ENCODE data around the gene SCFD1.
A peak's percentile ranks its signal among the peaks of the same experiment; 100 is the strongest.
"Not testable (repeated sequence)": the region's sequence is repeated elsewhere in the genome, so short reads cannot be mapped to it uniquely, and the experiment has no call there.

Gene SCFD1

GRCh38 chr14:30610787-30611343 is 11.3 kb upstream of the SCFD1 start:
- DNase-seq (ENCODE audit: low read depth in 2 of 2), result no peak

GRCh38 chr14:30614155-30614554 is 8.0 kb upstream of the SCFD1 start:
- DNase-seq (ENCODE audit: low read depth in 2 of 2), result no peak

DNA sequence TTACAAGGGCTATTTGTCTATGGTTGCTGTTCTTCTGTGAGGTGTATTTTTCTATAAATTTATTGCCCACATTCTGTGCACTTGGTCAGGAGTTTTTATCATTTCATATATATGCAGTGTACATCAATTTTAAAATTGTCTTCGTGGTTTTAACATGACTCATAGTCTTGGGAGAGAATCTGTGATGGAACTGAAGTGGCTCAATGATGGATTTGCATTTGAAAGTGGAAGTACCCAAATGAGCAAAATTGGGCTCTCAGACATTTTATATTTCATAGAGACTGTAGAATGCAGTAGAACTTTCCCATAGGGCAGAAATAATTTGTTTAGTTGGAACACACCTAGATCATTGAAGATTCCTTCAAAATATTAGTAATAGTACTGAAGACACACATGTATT is 1.9 kb upstream of the SCFD1 start:
- no peak for DNase-seq (ENCODE audit: low read depth in 2 of 2)

DNA sequence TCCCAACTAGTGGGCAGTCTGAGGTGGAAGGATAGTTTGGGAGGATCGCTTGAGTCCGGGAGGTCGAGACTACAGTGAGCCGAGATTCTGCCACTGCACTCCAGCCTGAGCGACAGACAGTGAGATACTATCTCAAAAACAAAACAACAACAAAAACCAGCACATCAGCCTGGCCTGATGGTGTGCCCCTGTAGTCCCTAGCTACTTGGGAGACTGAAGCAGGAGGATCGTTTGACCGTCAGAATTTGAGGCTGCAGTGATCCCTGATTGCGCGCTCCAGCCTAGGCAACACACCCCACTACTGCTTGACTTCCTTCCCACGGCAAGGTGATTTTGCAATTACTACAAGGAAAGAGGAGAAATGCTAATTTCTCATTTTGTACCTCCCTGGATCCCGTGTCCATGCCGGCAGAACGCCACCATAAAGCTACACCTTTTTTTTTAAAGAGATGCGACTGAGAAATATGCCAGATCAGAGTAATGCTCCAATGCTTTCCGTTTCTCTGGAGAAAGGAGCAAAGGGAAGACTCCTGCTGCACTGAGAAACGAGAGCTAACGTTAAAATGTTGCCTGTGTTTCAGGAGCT is 672 bp upstream of the SCFD1 start:
- DNase-seq (ENCODE audit: low read depth in 2 of 2), result no peak

- no peak for DNase-seq (ENCODE audit: low read depth in 2 of 2)
These were observed 1.5 kb downstream of the SCFD1 start for GRCh38 chr14:30623412-30624131.

- DNase-seq (ENCODE audit: low read depth in 2 of 2), result no peak
These were observed 2.0 kb downstream of the SCFD1 start for GRCh38 chr14:30624132-30624423.

- DNase-seq (ENCODE audit: low read depth in 2 of 2), result no peak
These were observed 3.4 kb downstream of the SCFD1 start for GRCh38 chr14:30625533-30625932.

DNA sequence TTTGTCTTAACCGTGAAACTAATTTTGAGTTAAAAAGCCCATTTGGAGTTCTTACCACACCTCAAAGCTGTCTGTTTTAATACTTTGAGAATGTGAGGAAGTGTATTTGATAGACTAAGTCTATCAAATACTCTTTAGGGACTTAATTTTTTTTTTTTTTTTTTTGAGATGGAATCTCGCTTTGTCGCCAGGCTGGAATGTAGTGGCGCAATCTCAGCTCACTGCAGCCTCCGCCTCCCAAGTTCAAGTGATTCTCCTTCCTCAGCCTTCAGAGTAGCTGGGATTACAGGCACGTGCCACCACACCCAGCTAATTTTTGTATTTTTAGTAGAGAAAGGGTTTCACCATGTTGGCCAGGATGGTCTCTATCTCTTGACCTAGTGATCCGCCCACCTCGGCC is 7.3 kb downstream of the SCFD1 start:
- not testable (repeated sequence) for DNase-seq (ENCODE audit: low read depth in 2 of 2)

DNA sequence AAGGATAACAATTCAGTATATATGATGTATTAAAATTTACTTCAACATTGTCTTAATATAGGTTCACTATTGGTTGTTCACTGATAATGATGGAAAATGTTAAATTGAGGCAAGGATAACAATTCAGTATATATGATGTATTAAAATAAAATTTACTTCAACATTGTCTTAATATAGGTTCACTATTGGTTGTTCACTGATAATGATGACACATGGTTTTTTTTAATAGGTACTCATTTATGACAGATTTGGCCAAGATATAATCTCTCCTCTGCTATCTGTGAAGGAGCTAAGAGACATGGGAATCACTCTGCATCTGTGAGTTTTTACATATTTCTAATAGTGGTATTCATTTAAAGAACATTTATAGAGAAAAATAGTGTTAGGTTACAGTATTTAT is 8.1 kb downstream of the SCFD1 start:
- DNase-seq (ENCODE audit: low read depth in 2 of 2), result no peak

DNA sequence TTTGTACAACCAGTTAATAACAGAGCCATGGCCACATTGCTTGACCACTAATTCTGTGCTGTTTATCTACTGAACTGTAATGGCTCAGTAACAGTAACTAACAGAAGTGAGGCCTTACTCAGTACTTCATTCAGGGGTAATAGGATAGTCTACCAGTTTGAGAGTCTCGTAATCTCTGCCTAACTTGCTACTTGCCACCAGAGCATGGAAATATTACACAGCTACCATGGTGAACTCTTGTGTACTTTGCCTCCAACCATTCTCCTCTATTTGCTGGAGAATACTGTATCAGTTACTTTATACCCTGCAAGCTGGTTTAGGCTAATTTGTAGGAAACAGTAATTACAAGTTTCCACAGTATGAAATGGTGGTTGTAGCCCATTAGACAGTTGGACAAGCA is 10.6 kb downstream of the SCFD1 start:
- no peak for DNase-seq (ENCODE audit: low read depth in 2 of 2)

- DNase-seq (ENCODE audit: low read depth in 2 of 2), result no peak
These were observed 16.8 kb downstream of the SCFD1 start for GRCh38 chr14:30638926-30639325.

GRCh38 chr14:30641207-30641606 is 19.1 kb downstream of the SCFD1 start:
- DNase-seq (ENCODE audit: low read depth in 2 of 2), result no peak

GRCh38 chr14:30644462-30644861 is 22.3 kb downstream of the SCFD1 start:
- DNase-seq (ENCODE audit: low read depth in 2 of 2), result not testable (repeated sequence)

DNA sequence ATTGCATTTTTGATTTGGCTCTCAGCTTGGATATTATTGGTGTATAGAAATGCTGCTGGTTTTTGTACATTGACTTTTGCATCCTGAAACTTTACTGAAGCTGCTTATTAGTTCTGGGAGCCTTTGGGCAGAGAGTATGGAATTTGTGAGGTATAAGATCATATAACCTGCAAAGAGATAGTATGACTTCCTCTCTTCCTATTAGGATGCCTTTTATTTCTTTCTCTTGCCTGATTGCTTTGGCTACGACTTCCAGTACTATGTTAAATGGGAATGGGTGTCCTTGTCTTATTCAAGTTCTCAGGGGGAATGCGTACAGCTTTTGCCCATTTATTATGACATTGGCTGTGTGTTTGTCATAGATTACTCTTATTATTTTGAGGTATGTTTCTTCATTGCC is 23.5 kb downstream of the SCFD1 start:
- DNase-seq (ENCODE audit: low read depth in 2 of 2), result no peak

GRCh38 chr14:30648471-30648870 is 26.4 kb downstream of the SCFD1 start:
- DNase-seq (ENCODE audit: low read depth in 2 of 2), result no peak

- no peak for DNase-seq (ENCODE audit: low read depth in 2 of 2)
These were observed 29.8 kb downstream of the SCFD1 start for GRCh38 chr14:30651937-30652336.

DNA sequence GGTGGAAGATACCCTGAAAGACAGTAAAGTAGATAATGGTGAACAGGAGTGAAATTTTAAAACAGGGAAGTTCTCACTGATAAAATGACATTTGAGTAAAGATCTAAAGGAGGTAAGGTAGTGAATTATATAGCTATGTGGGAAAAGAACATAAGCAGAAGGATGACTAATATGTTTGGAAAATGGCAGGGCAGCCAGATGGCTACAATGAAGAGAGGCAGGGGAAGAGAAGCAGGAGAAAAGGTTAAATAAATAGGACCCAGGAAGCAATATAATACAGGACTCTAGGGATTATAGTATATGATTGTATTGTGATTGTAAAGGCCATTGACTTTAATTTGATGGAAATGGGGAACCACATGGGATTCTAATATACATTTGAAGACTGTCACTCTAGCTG is 33.0 kb downstream of the SCFD1 start:
- no peak for DNase-seq (ENCODE audit: low read depth in 2 of 2)

- DNase-seq (ENCODE audit: low read depth in 2 of 2), result no peak
These were observed 33.5 kb downstream of the SCFD1 start for GRCh38 chr14:30655658-30656057.

- peak in 1 of 2 donors; percentile 0 for DNase-seq (ENCODE audit: low read depth in 2 of 2)
These were observed 34.1 kb downstream of the SCFD1 start for GRCh38 chr14:30656190-30656632.

- DNase-seq (ENCODE audit: low read depth in 2 of 2), result no peak
These were observed 34.9 kb downstream of the SCFD1 start for GRCh38 chr14:30657050-30657449.

DNA sequence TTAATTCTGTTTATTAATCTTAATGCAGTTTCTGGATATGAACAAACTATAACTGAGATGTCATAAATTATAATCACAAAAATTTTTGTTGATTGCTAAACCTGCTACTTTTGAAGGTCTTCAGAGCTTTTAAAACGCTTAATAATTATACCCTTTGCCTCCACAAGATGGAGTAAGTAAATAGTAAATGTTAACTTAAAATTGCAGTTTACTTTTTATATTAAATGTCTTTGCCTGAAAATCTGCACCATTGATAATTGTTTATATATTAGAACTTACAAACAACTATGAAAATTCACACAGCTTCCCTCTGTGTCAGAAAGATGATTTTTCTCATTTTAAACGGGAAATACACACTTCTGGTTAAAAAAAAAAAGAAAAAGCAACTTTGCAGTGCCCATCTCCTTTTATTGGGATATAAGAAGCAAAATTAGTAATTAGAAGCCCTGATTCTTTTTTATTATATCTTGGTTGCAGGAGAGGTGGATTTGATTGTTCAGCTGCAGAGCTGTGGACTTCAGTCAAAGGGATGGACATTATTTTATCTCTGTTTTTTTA is 35.6 kb downstream of the SCFD1 start:
- DNase-seq (ENCODE audit: low read depth in 2 of 2), result no peak

DNA sequence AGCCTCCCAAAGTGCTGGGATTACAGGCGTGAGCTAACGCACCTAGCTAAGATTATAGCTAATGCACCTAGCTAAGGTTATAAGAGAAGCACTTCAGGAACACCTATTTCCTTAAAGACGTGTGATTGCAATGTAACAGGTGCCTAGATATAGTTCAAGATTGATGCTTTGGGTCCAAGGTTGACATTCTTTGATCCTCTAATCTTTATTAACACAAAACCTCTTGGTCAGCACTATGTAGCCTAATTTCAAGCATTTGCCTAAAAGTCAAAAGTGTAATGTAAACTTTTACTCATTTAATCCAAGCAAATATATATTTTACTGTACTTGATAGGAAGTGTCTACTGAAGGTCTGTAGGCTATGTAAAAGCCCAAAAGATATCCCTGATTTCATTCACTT is 36.5 kb downstream of the SCFD1 start:
- no peak for DNase-seq (ENCODE audit: low read depth in 2 of 2)

GRCh38 chr14:30669594-30669993 is 47.5 kb downstream of the SCFD1 start:
- no peak for DNase-seq (ENCODE audit: low read depth in 2 of 2)
